Measurements from ENCODE around the gene GNAT2.
A peak's percentile ranks its signal among the peaks of the same experiment; 100 is the strongest.

Gene GNAT2

DNA sequence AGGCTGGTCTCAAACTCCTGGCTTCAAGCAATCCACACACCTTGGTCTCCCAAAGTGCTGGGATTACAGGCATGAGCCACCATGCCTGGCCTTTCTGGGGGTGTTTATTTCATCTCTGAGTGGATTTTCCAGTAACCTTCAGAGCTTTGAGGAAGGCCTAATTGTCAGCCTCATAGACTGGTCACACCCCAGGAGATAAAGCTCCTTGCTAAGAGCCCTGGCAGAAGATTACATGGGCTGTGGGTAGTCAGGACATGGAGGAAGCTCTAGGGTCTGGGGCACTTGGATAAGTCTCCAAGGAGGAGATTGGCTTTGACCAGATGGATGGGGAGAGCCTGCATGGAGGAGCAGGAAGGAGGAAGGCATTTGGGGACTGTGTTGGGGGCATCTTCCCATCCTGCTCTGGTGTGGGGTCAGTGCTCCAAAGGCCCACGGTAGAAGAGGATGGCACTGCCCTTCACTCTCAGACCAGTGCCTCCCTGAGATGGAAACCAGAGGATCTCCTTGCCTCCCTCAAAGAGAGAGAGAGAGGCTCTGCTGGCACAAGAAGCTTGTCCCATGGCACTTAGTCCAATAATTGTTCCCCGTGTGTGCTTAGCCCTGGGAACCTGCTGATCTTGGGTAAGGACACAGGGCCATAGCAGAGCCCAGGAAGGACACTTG lies 21.8 kb upstream of the GNAT2 start:
- no peak for DNase-seq

DNA sequence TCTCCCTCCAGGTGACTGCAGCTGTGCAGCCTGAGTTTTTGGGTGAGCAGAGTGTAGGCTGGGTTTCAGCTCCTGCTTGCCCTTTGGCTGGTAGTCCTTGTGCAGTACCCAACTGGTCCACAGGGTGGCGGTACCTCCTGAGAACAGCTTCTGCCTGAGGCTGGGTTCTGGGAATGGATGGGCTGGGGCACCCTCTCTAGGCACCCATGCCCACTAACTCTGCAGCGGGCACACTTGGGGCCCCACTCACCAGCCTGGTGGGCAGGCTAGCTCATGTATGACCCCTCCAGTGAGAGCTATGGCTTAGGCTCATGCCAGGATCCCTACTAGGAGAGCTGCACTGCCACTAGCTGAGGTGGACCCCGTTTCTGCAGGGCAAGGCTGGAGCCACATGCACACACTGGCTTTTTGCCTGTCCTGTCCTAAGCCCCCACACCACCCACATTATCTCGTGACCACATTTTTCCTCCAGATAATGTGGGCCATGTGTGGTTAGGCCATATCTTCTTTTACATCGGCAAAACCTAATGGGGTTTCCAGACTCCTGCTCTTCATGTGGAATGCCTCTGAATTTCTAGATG lies 21.0 kb upstream of the GNAT2 start:
- DNase-seq, result peak in 1 of 2 experiments; percentile 66

DNA sequence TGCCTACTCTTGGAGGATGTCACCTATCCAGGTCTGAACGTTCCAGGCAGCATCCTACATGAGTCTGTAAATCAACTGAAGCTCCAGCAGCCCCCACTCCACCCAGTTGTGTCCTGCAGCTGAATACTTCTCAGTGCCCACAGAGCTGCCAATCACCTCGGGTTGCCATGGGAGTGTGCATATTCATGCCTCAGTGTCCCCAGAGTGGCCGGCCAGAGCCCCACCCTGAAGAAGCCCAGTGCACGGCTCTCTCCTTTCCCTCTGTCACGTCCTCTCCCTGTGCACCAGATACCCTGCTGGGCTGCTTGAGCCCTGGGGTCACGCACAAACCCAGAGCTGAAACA lies 20.4 kb upstream of the GNAT2 start:
- DNase-seq, result no peak

DNA sequence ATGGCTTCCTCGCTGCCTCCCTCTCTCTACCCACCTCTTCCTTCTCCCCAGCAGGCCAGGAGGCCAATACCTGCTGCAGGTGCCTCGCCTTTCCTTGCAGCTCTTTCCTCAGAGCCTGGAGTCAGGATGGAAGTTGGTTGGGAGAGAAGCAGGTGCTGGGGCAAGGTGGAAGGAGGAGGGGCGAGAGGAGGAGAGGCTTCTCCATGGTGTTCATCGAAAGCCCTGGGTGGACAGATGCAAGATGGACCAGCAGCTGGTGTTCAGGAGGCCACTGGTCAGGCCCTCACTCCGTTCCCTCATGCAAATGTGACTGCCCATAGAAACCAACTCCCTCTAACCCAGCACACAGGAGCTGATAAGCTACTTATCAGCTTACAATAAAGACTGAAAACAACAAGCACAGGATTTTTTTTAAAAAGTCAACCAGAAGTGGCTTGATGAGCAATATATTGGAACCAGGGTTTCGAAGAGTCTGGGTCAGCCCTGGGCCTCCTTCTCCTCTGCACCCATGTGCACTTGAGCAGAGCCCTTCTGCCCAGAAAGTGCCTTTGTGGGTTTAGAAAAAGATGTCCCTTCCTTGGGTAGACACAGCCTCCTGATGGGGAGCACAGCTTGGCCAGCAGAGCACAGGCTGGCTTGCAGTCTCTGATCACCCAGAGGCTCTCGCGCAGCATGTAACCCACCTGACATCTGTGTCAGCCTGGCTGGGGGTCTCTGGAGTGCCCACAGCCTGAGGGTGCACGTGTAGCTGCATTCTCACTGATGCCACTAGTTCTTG lies 19.8 kb upstream of the GNAT2 start:
- no peak for DNase-seq

DNA sequence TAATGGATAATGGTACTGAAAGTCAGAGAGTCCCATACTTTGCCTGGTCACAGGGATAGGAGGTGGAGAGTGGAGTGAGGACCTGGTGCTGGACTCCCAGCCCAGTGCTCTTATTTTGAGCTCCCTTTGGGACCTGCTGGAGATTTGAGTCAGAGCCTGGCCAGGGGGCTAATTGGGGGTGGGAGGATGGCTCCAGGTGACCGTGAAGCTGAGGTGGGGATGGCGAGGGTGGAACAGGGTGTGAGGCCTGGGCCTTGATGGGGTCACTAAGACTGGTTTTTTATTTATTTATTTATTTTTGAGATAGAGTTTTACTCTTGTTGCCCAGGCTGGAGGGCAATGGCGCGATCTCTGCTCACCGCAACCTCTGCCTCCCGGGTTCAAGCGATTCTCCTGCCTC lies 18.0 kb upstream of the GNAT2 start:
- DNase-seq, result no peak

DNA sequence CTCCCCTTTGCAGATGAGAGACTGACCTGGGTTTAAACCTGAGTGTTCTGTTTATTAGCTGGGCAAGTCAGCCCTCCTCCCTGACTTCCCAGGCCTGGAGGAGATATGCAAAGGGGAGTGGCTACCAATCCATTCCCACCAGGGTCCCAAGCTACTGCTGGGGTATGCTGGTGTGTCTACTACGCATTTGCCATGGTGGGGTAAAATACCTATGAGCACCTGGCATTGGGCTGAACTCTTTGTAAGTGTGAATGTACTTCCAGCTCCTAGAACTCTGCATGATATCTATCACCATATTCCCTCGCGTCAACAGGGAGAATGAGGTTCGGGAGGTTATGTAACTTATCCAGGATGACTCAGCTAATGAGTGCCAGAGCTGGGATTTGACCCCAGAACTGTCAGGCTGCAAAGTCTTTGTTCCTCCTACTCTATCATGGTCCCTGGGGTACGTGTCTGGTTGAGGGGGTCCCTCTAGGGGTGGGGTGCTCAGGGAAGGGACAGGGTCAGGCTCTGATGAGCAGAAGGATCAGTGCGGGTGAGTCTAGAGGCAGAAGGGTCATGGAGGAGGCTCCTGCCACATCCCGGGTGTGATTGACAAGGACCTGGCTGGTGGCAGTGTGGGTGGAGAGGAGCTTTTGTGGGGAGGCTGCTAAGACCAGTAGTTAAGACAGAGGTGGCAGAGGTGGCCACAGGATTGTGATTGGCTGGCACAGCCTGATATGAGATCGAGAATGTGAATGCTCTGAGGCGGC lies 17.0 kb upstream of the GNAT2 start:
- DNase-seq, result no peak

DNA sequence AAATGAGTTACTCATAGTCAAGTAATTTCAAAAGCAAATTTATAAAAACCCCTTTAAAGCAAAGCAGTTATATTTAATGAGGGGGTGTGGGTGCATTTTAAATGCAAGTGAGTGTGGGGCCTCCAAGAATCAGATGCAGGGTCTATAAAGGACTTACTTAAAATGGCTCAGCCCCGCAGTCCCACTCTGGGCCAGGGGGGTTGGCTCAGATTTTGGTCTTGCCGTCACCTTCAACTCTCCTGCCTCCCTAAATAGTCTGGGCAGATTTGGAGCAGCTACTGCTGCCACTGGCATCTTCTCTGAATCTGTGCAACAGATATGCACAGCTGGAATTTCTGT lies 16.4 kb upstream of the GNAT2 start:
- DNase-seq, result no peak

DNA sequence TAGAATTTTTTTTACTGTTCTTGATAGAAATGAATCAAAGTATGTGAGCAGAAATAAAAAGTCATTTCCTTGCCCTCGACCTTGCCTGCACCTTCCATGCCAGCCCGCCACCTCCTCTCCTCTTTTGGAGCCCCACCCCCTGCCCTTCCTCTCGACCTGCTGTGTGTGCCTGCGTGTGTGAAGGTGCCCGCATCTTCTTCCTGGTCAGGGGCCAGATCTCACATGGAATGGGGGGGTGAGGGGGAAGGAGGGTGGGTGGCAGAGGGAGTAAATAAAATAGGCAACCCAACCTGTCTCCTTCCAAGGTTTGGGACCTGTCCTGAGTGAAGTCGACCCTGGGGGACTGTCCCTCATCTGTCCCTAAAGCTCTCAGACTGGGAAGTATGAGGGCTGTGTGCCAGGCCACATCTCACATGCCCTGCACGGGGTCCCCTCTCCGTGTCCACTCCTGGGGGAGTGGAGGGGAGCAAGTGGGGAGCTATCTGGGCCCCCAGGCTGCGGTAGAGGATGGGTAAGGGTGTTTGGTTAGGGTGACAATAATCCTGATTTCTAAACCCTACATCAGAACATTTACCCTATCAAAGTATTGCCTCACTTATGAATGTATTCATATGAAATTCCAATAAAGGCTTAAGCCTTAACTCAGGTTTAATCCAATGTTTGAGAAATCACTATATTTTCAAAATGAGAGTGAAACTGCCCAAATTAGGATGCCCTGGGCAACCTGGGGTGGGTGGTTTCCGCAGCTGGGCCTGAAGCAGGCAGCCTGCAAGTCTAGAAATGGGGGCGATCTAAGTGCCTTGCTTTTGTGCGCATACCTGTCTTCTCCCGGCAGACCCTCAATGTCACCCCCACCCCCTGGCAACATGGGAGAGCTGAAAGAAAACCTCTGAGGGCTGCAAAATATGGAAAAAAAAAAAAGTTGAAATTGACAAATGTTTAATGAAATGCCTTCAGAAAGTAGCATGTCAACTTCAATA lies 15.6 kb upstream of the GNAT2 start:
- DNase-seq, result no peak

DNA sequence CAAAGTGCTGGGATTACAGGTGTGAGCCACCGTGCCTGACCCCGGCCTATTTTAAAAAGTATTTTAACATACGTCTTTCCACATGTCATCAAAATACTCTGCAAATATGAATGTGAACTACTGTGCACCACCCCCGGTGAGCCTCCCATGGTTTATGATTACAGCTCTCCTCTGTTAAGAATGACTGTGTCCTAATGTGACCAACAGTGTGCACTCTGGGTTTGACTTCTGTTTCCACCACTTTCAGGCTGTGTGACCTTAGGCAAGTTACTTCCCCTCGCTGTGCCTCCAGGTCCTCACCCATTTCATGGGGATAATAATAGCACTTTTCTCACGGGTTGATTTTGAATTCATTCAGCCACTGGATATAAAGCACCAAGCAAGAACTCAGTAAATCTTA lies 14.9 kb upstream of the GNAT2 start:
- no peak for DNase-seq

DNA sequence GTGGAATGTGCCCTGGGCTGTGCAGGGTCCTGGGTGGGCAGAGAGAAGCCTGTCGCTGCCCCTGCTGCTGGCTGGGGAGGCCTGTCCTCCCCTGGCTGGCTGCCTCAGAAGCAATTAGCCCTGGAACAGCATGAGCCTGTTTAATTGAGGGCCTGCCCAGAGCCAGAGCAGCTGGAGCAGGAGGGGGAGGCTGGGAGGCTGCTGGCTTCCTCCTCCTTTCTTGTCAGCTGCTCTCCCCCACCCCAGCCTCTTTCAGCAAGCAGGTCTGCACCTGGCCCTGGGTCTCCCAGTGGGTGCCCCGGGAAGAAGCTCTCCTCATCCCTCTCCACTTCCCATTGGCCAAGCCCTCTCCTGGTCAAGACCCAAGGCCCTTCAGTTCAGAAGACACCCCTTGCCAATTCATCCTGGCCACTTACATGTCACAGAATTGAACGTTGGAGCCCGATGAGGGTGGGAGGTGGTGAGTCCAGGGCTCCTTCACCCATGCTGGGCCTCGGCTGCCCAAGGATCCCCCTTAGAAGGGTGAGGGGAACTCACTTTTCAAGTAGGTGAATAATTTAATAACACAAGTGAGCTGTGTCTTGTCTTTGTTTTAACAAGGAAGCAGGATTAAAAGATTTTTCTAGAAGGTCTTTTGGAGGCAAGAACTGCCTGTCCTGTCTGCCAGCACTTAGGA lies 13.4 kb upstream of the GNAT2 start:
- peak; percentile 44 to 69 for DNase-seq

DNA sequence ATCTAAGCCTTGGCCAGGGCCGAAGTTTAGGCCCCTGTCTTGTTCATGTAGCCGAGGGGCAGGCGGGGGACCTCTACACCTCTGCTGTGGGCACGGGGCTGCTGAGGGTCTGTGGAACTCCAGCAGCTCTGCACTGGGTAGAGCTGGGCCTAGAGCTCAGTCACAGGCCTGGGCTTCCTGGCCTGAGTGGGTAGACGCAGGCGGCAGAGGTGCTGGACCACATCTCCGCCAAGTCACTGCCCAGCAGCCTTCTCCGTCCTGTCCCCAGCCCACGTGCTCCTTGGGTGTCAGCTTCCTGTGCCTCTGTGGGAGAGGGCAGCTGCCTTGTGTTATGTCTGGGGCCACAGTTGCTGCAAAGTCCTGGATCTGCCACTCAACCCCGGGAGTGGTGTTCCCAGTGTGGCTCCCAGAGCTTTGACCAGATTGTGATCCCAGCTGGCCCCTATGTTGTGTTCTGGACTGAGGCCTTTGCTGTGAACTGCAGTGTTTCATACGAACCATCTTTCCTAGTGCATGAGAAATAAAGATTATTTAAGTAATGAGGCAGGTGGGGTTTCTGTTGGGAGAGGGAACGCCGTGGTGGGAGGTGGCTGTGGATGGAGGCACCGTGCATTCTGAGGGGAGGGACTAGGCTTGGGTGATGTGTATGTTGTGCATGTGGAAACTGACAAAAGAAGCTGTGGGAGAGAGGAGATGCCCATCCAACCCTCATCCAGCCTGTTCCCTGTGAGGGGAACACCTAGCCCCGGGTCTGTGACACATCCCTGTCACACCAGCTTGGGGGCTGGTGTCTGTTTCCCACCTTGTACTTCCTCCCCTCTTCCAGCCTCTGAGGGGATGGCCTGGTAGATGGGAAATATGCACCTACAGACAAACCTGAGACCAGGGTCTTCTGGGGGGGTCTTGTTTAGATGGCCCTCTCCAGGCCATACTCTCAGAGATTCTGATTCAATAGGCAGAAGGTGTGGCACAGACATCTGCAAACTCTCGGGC lies 12.4 kb upstream of the GNAT2 start:
- no peak for DNase-seq

DNA sequence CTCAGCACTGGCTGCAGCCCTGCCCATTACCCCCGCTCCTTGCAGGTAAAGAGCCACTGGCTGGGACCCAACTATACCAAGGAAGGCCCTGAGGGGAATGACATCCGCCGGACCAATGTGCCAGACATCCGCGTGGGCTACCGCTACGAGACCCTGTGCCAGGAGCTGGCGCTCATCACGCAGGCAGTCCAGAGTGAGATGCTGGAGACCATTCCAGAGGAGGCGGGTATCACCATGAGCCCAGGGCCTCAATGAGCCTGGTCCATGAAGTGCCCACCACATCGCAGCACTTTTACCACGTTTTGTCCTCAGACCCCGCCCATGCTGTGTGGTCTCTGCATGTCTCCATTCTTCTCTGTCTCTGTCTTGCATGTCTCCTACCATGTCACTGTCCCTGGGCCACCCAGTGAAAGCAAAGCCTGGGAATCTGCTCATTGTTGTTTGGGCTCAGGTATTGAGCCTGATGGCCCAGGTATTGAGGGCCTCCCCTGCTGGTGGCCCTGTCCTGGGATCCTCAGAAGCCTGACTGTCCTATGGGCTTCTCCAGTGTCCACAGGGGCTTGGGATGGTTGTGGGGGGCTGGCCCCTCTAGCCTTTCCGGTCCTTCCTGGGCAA lies 11.6 kb upstream of the GNAT2 start:
- DNase-seq, result no peak

DNA sequence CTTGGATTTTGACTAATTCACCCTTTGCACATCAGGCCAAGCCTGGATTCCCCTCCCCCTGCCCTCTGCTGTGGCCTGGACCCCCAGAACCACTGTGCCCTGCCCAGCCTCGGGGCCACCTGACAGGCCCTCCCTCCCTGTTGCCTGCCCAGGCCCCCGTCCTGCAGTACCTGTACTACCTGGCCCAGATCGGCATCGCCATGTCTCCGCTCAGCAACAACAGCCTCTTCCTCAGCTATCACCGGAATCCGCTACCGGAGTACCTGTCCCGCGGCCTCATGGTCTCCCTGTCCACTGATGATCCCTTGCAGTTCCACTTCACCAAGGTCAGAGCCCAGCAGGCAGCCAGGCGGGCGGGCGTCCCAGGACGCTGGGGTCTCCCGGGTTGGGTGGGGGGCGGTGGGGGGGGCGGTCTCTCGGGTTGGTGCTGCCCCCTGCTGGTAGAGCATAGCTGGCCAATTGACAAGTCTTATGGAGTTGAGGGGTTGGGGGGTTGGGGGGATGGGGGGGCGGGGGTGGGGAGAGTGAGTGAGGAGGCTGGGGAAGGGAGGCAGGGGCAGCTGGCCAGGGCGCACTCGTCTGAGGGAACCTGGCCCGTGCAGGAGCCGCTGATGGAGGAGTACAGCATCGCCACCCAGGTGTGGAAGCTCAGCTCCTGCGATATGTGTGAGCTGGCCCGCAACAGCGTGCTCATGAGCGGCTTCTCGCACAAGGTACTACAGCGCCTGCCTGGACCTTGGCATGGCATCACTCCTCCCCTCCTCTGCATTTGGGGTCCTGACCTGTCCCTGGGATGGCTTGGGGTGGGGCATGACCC lies 10.9 kb upstream of the GNAT2 start:
- no peak for DNase-seq

DNA sequence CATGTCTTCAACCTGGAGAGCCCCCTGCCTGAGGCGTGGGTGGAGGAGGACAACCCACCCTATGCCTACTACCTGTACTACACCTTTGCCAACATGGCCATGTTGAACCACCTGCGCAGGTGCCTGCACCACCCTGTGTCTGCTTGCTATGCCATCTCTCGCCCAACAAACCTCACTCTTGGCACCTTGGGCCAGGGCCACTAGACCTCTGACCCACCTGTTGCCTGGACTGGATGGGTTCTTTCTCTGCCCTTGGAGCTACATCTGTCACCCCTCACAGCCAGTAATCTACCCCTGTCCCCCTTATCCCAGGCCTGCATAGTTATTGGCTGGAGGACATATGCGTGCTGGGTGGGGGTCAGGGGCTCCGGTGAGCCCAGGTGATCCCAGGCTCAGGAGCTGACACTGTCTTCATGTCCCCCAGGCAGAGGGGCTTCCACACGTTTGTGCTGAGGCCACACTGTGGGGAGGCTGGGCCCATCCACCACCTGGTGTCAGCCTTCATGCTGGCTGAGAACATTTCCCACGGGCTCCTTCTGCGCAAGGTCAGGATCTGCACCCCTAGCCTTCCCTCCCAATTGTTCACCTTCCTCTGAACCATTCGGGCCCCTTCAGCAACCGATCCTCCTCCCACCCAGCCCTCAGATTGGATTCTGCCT lies 10.1 kb upstream of the GNAT2 start:
- DNase-seq, result no peak

DNA sequence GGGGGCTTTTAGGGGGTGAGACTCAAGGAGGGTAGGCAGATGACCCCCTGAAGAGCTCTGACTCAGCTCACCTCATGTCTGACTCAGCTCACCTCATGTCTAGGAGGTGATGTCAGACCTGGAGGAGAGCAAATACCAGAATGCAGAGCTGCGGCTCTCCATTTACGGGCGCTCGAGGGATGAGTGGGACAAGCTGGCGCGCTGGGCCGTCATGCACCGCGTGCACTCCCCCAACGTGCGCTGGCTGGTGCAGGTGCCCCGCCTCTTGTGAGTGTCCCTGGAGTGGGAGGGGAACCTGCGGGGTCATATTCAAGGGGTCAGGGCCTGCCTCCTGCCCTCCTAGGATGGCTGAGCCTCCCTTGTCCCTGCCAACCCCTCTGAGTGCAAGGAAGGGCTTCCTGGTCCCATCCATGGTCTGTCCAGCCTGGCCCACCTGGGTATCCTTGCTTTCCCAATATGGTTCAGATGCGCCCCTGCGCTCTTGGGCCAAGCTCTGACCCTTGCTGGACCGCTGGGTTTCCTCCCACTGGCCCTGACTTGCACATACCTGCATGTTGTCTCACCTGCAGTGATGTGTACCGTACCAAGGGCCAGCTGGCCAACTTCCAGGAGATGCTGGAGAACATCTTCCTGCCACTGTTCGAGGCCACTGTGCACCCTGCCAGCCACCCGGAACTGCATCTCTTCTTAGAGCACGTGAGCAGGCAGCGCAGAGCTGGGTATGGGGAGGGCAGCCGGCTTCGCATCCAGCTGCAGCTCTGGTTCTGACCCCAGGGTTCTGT lies 9.3 kb upstream of the GNAT2 start:
- DNase-seq, result no peak

DNA sequence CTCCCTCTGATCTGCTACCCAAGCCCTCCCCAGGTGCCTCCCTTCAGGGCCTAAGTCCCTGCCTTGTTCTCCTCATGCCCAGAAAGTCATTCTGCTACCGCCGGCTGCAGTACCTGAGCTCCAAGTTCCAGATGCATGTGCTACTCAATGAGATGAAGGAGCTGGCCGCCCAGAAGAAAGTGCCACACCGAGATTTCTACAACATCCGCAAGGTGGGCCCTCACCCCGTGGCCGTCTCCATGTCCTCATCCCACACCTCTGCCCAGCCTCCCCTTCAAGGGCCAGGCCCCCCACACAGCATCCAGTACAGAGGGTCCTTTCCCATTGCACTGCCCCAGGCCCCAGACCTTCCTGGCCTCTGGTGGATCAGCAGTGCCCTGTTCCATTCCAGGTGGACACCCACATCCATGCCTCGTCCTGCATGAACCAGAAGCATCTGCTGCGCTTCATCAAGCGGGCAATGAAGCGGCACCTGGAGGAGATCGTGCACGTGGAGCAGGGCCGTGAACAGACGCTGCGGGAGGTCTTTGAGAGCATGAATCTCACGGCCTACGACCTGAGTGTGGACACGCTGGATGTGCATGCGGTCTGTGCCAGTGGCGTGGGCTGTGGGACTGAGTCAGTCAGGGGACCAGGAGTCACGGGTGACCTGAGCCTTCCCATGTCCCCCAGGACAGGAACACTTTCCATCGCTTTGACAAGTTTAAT lies 8.4 kb upstream of the GNAT2 start:
- no peak for DNase-seq

DNA sequence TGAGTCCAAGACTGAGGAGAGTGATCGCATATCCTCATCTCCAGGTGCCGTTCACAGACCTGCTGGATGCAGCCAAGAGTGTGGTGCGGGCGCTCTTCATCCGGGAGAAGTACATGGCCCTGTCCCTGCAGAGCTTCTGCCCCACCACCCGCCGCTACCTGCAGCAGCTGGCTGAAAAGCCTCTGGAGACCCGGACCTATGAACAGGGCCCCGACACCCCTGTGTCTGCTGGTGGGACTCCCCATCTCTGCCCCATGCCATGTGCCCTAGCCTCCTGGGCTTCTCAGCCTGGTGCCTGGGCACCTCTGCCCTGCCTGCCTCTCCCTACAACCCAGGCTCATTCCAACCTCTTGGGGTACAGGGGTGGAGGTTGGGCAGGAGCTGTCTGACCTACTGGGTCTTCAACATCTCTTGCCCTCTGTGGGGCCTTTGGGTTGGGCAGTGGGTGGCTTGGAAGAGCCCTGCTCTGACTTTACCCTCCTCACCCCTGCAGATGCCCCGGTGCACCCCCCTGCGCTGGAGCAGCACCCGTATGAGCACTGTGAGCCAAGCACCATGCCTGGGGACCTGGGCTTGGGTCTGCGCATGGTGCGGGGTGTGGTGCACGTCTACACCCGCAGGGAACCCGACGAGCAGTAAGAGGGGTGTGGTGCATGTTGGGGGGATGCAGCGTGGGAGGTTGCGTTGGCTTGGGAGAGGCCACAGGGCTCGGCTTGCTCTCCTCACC lies 7.4 kb upstream of the GNAT2 start:
- DNase-seq, result no peak

Measured in NCI-H524 (cell line).